ENCODE data around the gene LTA. TPM values are rescaled to one million over a fixed set of nuclear protein-coding genes. Genes with fewer than 3 reads are reported as not detected.
A peak's percentile ranks its signal among the peaks of the same experiment; 100 is the strongest.
"Not testable (repeated sequence)": the region's sequence is repeated elsewhere in the genome, so short reads cannot be mapped to it uniquely, and the experiment has no call there.

Gene LTA
- polyA plus RNA-seq, 3 donors = 0.26 to 0.43 (median 0.33) TPM

- peak; percentile 67 to 86 (median 81) for DNase-seq (ENCODE audit: extremely low read depth in 1 of 11, low read depth in 9 of 11, low spot score in 4 of 11)
These were observed 8.8 kb downstream of the LTA start for GRCh38 chr6:31580807-31581433.

GRCh38 chr6:31581434-31582229, 9.5 kb downstream of the LTA start:
- peak in 1 of 11 donors; percentile 21 for DNase-seq (ENCODE audit: extremely low read depth in 1 of 11, low read depth in 9 of 11, low spot score in 4 of 11)

GRCh38 chr6:31582230-31582643, 10.1 kb downstream of the LTA start, which contains the start of gene LTB:
Gene LTB, minus strand, starts transcription at chr6:31582424. Its CDS starts 7 bp downstream, at chr6:31582417.
- no peak for DNase-seq (ENCODE audit: extremely low read depth in 1 of 11, low read depth in 9 of 11, low spot score in 4 of 11)

- DNase-seq (ENCODE audit: extremely low read depth in 1 of 11, low read depth in 9 of 11, low spot score in 4 of 11) = no peak
These were observed 13.4 kb downstream of the LTA start for GRCh38 chr6:31585491-31585890.

- no peak for DNase-seq (ENCODE audit: extremely low read depth in 1 of 11, low read depth in 9 of 11, low spot score in 4 of 11)
These were observed 13.9 kb downstream of the LTA start, which contains the start of gene LST1 for GRCh38 chr6:31586008-31586407. Gene LST1, plus strand, starts transcription at chr6:31586277. Its CDS starts 1,023 bp downstream, at chr6:31587300.

GRCh38 chr6:31586599-31587281, 14.7 kb downstream of the LTA start:
- no peak for DNase-seq (ENCODE audit: extremely low read depth in 1 of 11, low read depth in 9 of 11, low spot score in 4 of 11)

- no peak for DNase-seq (ENCODE audit: extremely low read depth in 1 of 11, low read depth in 9 of 11, low spot score in 4 of 11)
These were observed 16.0 kb downstream of the LTA start for GRCh38 chr6:31587791-31588777.

- no peak for DNase-seq (ENCODE audit: extremely low read depth in 1 of 11, low read depth in 9 of 11, low spot score in 4 of 11)
These were observed 17.0 kb downstream of the LTA start for GRCh38 chr6:31588871-31589650.

- not testable (repeated sequence) for DNase-seq (ENCODE audit: extremely low read depth in 1 of 11, low read depth in 9 of 11, low spot score in 4 of 11)
These were observed 18.6 kb downstream of the LTA start for GRCh38 chr6:31590691-31591090.

GRCh38 chr6:31592396-31592771, 20.3 kb downstream of the LTA start:
- DNase-seq (ENCODE audit: extremely low read depth in 1 of 11, low read depth in 9 of 11, low spot score in 4 of 11) = no peak

- DNase-seq (ENCODE audit: extremely low read depth in 1 of 11, low read depth in 9 of 11, low spot score in 4 of 11) = no peak
These were observed 24.9 kb downstream of the LTA start for GRCh38 chr6:31597006-31597405.

- no peak for DNase-seq (ENCODE audit: extremely low read depth in 1 of 11, low read depth in 9 of 11, low spot score in 4 of 11)
These were observed 35.2 kb downstream of the LTA start for GRCh38 chr6:31607317-31607716.

GRCh38 chr6:31609519-31610406, 37.7 kb downstream of the LTA start:
- DNase-seq (ENCODE audit: extremely low read depth in 1 of 11, low read depth in 9 of 11, low spot score in 4 of 11) = no peak

- no peak for DNase-seq (ENCODE audit: extremely low read depth in 1 of 11, low read depth in 9 of 11, low spot score in 4 of 11)
These were observed 38.9 kb downstream of the LTA start for GRCh38 chr6:31610968-31611367.

- DNase-seq (ENCODE audit: extremely low read depth in 1 of 11, low read depth in 9 of 11, low spot score in 4 of 11) = no peak
These were observed 42.1 kb downstream of the LTA start for GRCh38 chr6:31614075-31614619.

- DNase-seq (ENCODE audit: extremely low read depth in 1 of 11, low read depth in 9 of 11, low spot score in 4 of 11) = no peak
These were observed 42.8 kb downstream of the LTA start, which contains the start of gene AIF1 for GRCh38 chr6:31614684-31615578. Gene AIF1, plus strand, starts transcription at chr6:31615234. Its CDS starts 96 bp downstream, at chr6:31615330.
